Nephron (organoid): ENCODE measurements around the gene WBP1.
A peak's percentile ranks its signal among the peaks of the same experiment; 100 is the strongest.
"Not testable (repeated sequence)": the region's sequence is repeated elsewhere in the genome, so short reads cannot be mapped to it uniquely, and the experiment has no call there.

ENCODE experiments used
- H3K27ac Mint-ChIP-seq, 3 experiments: 2 replicates each; pipeline ENCODE4 v1.8.0; 2020; ENCODE audit warnings: mixed read lengths in 3 of 3, mild to moderate bottlenecking in 2 of 3, moderate library complexity in 1 of 3
- H3K27me3 Mint-ChIP-seq: 2 replicates; pipeline ENCODE4 v1.8.0; 2021; ENCODE audit warnings: low read depth, mild to moderate bottlenecking, moderate library complexity, mixed read lengths
- H3K36me3 Mint-ChIP-seq: 2 replicates; pipeline ENCODE4 v1.8.0; 2020; ENCODE audit warnings: low read depth, mixed read lengths
- H3K4me1 Mint-ChIP-seq: 2 replicates; pipeline ENCODE4 v1.8.0; 2020; ENCODE audit warnings: mixed read lengths
- H3K4me3 Mint-ChIP-seq, 3 experiments: 2 replicates each; pipeline ENCODE4 v1.8.0; 2020; ENCODE audit warnings: mild to moderate bottlenecking in 3 of 3, mixed read lengths in 3 of 3, moderate library complexity in 2 of 3
- H3K9me3 Mint-ChIP-seq: 2 replicates; pipeline ENCODE4 v1.8.0; 2020; ENCODE audit warnings: mixed read lengths
- CTCF ChIP-seq, 3 experiments: fragments of 200-600 bp; sonication (generic); IDR thresholded peaks; one replicate each; pipeline ENCODE4 v1.5.0; 2021; ENCODE audit warnings: antibody characterized with exemption in 3 of 3; ENCODE audit not compliant: unreplicated experiment in 3 of 3

The WBP1 gene

GRCh38 chr2:74440378-74441169 is 17.7 kb upstream of the WBP1 start:
- peak; percentile 20 to 32 (median 27) for TF ChIP-seq CTCF (IDR thresholded peaks at IDR 0.05; ENCODE audit: unreplicated experiment in 3 of 3)
- H3K27ac Mint-ChIP-seq: peak overlapping the region; percentile 99 to 100 (median 99)
- H3K4me1 Mint-ChIP-seq: peaks cover 49% of the 10 kb centered on the region
- H3K9me3 Mint-ChIP-seq: no peaks in the 10 kb centered on the region
- H3K36me3 Mint-ChIP-seq: peaks cover 22% of the 10 kb centered on the region
- H3K4me3 Mint-ChIP-seq: peak overlapping the region; percentile 96 to 98 (median 98)
- H3K27me3 Mint-ChIP-seq: peaks cover 7% of the 10 kb centered on the region

- peaks cover 19% of the 10 kb centered on the region for H3K36me3 Mint-ChIP-seq
- peak overlapping the region; percentile 96 to 98 (median 98) for H3K4me3 Mint-ChIP-seq
- H3K4me1 Mint-ChIP-seq: peaks cover 45% of the 10 kb centered on the region
- no peaks in the 10 kb centered on the region for H3K9me3 Mint-ChIP-seq
- H3K27me3 Mint-ChIP-seq: peaks cover 7% of the 10 kb centered on the region
- peak overlapping the region; percentile 99 to 100 (median 99) for H3K27ac Mint-ChIP-seq
- TF ChIP-seq CTCF (IDR thresholded peaks at IDR 0.05; ENCODE audit: unreplicated experiment in 3 of 3): no peak
Measured at GRCh38 chr2:74441170-74441689, 17.0 kb upstream of the WBP1 start.

- H3K4me3 Mint-ChIP-seq: peak within 1 kb of the TSS; percentile 96 to 98 (median 98)
- H3K9me3 Mint-ChIP-seq: no peaks in the 10 kb centered on the region
- no peak for TF ChIP-seq CTCF (IDR thresholded peaks at IDR 0.05; ENCODE audit: unreplicated experiment in 3 of 3)
- H3K27ac Mint-ChIP-seq: peak within 1 kb of the TSS; percentile 99 to 100 (median 99)
- peaks cover 18% of the 10 kb centered on the region for H3K36me3 Mint-ChIP-seq
- peaks cover 43% of the 10 kb centered on the region for H3K4me1 Mint-ChIP-seq
- H3K27me3 Mint-ChIP-seq: peaks cover 7% of the 10 kb centered on the region
Measured at GRCh38 chr2:74441690-74442482, 16.4 kb upstream of the WBP1 start, which contains the start of gene RTKN. RTKN (minus strand) TSS chr2:74441937; CDS start chr2:74441816, 121 bp downstream.

- not testable (repeated sequence) for H3K27me3 Mint-ChIP-seq
- H3K27ac Mint-ChIP-seq: peak overlapping the region; percentile 99 to 100 (median 99)
- peak overlapping the region; percentile 96 to 98 (median 98) for H3K4me3 Mint-ChIP-seq
Measured at GRCh38 chr2:74442483-74443297, 15.5 kb upstream of the WBP1 start.

GRCh38 chr2:74444498-74445318 is 13.5 kb upstream of the WBP1 start:
- Mint-ChIP-seq H3K27me3 (peaks cover 7% of the 10 kb centered on the region), H3K9me3 (no peaks in the 10 kb centered on the region)
- no peak for TF ChIP-seq CTCF (IDR thresholded peaks at IDR 0.05; ENCODE audit: unreplicated experiment in 3 of 3)

More at GRCh38 chr2:74442483-74443297, 15.5 kb upstream of the WBP1 start:
- H3K9me3 Mint-ChIP-seq: not testable (repeated sequence)
- peaks cover 35% of the 10 kb centered on the region for H3K4me1 Mint-ChIP-seq
- H3K36me3 Mint-ChIP-seq: peaks cover 13% of the 10 kb centered on the region

More at GRCh38 chr2:74444498-74445318, 13.5 kb upstream of the WBP1 start:
- peak overlapping the region; percentile 92 to 93 (median 93) for H3K27ac Mint-ChIP-seq
- H3K4me1 Mint-ChIP-seq: peaks cover 15% of the 10 kb centered on the region
- peak overlapping the region in 1 of 3 experiments; percentile 78 for H3K4me3 Mint-ChIP-seq
- no peaks in the 10 kb centered on the region for H3K36me3 Mint-ChIP-seq
